ENCODE data around the gene PABPN1L.

The PABPN1L gene

DNA sequence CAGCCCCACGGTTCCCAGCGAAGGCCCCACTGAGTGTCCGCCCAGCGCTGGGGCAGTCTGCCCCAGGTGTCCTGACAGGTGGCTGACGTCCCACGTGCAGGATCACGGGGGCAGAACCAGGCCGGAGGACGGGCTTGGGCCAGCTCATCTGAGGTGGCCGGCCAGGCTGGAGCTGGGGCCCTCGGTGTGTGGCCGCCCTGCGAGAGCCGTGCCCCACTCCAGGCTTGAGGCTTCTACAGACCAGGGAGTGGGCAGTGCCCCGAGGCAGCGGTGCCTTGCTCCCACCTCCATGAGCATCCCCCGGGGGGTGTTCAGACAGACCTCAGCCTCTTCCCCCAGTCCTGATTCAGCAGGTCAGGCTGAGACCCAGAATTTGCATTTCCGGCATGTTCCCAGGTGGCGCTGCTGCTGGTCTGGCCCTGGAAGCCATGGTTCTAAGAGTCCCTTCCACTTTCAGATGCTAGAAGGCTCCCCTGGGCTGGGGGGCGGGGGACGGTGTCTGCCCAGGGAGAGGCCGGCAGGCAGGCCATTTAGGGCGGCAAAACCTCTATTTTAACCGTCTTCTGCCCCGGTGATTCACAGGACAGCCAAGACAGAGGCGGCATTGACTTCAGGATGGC is 35.4 kb upstream of the PABPN1L start:
- TF ChIP-seq, protein P1, sequence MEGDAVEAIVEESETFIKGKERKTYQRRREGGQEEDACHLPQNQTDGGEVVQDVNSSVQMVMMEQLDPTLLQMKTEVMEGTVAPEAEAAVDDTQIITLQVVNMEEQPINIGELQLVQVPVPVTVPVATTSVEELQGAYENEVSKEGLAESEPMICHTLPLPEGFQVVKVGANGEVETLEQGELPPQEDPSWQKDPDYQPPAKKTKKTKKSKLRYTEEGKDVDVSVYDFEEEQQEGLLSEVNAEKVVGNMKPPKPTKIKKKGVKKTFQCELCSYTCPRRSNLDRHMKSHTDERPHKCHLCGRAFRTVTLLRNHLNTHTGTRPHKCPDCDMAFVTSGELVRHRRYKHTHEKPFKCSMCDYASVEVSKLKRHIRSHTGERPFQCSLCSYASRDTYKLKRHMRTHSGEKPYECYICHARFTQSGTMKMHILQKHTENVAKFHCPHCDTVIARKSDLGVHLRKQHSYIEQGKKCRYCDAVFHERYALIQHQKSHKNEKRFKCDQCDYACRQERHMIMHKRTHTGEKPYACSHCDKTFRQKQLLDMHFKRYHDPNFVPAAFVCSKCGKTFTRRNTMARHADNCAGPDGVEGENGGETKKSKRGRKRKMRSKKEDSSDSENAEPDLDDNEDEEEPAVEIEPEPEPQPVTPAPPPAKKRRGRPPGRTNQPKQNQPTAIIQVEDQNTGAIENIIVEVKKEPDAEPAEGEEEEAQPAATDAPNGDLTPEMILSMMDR (IDR thresholded peaks at IDR 0.05; ENCODE audit: borderline replicate concordance, control extremely low read depth, extremely low read depth, insufficient read depth, missing control alignments) = no peak
- DNase-seq (ENCODE audit: low spot score) = no peak
- in situ Hi-C loops (cut with MboI; ENCODE audit: low sequenced_read_pairs, unreplicated experiment) = no loop called here

DNA sequence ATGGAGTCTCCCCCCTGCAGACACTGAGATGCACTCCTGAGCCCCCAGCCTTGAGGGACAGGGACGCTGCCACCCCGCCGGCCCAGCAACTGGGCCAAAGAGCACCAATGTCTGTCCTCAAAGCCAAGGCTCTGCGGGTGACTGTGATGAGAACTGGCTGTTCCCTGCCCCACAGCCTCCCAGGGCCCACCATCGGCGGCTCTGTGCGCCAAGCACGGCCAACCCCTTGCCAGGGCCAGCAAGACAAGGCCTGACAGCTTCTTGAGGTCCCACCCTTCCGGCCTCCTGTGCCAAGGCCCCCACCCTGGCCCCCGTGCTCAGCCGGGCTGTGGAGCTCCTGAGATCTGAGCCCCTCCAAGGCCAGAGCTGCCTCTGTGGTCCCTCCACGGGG is 34.2 kb upstream of the PABPN1L start:
- DNase-seq (ENCODE audit: low spot score) = no peak
- in situ Hi-C loops (cut with MboI; ENCODE audit: low sequenced_read_pairs, unreplicated experiment) = no loop called here
- TF ChIP-seq, protein P1 (IDR thresholded peaks at IDR 0.05; ENCODE audit: borderline replicate concordance, control extremely low read depth, extremely low read depth, insufficient read depth, missing control alignments) = no peak

DNA sequence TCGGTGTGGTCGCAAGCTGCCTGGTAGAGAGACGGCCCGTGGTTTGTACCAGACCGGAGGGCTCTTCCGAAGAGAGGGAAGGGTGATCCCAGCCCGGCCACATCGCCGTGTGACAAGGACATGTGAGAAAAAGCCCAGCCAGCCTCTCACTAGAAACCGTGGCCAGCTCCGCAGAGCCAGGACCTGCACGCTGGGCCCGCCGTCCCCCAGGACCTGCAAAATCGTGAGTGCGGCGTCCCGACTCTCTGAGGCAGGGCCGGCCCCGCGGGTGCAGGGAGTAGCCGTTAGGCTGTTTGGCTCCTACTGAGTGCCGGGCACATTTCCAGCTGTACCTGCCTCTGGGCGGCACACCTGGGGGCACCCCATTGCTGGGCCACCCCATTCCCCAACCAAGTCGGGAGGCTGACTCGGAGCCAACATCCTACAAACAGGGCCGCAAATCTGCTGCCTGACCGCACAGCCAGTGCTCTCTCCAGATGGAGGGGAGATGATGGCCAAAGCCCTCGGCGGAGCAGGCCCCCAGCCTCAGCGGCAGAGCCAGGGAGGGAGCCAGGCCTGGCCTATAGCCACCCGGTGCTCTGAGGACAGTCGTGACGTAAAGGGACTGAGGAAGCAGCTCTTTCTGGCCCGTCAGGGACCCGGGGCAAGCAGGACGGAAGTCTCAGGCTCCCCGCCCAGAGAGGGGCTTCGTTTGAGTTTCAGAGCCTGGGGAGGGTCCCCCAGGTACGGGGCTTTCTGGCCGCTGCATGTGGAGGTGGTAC is 33.6 kb upstream of the PABPN1L start:
- TF ChIP-seq, protein P1 (IDR thresholded peaks at IDR 0.05; ENCODE audit: borderline replicate concordance, control extremely low read depth, extremely low read depth, insufficient read depth, missing control alignments) = no peak
- in situ Hi-C loops (cut with MboI; ENCODE audit: low sequenced_read_pairs, unreplicated experiment) = no loop called here

DNA sequence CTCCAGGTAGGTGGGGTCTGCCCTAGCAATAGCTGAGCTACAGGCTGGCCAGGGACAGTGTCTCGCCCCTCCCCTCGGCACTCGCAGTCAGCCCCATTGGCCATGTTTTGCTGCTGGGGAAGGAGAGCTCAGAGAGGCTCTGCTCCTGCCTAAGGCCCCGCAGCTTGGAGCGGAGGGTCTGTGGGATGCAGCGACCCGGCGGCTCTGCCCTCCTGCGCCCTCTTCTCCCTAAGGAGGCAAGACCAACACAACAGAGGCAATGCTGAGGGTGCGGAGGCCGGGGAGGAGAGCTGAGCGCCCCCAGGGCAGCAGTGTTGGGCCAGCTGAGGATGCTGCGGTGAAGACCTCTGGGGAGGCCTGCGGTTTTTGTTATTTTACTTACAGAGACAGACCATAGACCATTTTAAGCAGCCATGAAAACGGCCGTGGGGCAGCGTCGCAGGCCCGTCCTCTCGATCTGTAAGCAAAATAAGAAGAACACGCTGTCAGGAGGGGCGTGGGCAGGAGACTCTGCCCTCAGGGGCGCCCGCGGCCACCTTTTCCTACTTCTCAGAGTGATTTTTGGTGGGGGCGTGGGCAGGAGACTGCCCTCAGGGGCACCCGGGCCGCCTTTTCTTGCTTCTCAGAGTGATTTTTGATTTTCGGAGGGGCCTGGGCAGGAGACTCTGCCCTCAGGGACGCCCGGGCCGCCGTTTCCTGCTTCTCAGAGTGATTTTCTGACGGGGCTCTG is 31.4 kb upstream of the PABPN1L start:
- in situ Hi-C loops (cut with MboI; ENCODE audit: low sequenced_read_pairs, unreplicated experiment) = no loop called here
- TF ChIP-seq, protein P1 (IDR thresholded peaks at IDR 0.05; ENCODE audit: borderline replicate concordance, control extremely low read depth, extremely low read depth, insufficient read depth, missing control alignments) = no peak
- DNase-seq (ENCODE audit: low spot score) = no peak

More for the DNA sequence above, 33.6 kb upstream of the PABPN1L start:
- no peak for DNase-seq (ENCODE audit: low spot score)

DNA sequence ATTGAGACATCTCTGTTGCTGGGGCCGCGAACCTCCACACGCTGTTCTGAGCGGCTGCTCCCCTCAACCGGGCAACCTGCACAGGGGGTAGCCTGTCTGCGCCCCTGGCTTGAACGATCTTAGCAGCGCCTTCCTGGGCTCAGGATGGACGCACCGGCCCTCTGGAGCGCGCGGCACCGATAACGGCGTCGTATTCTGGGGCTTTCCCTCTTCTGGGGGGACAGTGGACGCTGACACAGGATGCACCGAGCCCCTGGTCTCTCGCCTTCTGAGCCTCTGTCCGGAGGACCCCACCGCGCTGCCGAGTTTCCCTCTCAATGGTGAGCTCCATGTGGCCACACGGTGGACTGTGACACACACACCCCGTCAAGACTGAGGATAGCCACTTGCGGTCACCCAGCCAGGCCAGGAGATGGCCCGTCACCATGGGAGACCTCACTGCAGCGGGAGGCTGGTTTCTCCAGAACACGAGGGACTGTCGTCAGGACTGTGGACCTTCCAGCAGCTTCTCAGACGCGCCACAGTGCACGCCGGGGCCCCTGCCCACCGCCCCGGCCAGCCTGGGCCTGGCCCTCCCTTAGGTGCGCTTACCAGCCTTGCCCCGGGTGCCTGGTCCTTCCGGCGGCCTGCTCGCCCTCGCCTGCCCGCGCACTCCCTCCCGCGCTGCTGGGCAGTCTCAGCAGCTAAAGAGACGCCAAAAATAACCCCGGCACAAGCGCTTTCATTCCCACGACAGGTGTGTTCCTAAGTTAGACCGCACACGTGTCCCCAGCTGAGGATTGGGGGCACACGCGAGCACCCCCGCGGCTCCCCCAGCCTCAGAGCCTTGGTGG is 30.0 kb upstream of the PABPN1L start:
- DNase-seq (ENCODE audit: low spot score) = no peak
- in situ Hi-C loops (cut with MboI; ENCODE audit: low sequenced_read_pairs, unreplicated experiment) = no loop called here
- TF ChIP-seq, protein P1 (IDR thresholded peaks at IDR 0.05; ENCODE audit: borderline replicate concordance, control extremely low read depth, extremely low read depth, insufficient read depth, missing control alignments) = no peak

DNA sequence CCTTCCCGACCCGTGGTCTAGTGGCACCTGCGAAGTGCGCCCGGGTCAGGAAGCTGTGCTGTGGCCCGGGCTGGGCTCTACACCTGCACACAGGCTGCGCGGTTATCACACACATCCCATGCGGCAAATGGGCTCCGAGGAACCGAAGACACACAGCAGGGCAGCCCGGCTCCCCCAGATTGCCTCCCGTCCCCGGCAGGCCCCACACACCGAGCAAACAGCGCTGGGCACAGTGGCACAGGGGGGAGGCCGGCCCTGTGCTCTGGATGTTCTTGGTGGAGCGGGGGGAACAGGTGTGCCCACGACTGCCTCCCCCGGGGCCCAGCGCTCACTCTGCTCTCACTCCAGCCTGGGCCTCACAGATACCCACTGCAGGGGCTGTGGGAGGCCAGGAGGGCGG is 28.9 kb upstream of the PABPN1L start:
- TF ChIP-seq, protein P1 (IDR thresholded peaks at IDR 0.05; ENCODE audit: borderline replicate concordance, control extremely low read depth, extremely low read depth, insufficient read depth, missing control alignments) = no peak
- in situ Hi-C loops (cut with MboI; ENCODE audit: low sequenced_read_pairs, unreplicated experiment) = no loop called here
- DNase-seq (ENCODE audit: low spot score) = no peak
